Chondrocyte (in vitro differentiated cells): Measurements from ENCODE around the gene RBMX. TPM values are rescaled to one million over a fixed set of nuclear protein-coding genes. Genes with fewer than 3 reads are reported as not detected.

Experiments used
- DNase-seq: peaks from one replicate; pipeline ENCODE4 v3.0.0; 2021; ENCODE audit warnings: mixed read lengths, low spot score
- H3K27ac Mint-ChIP-seq: one replicate; pipeline ENCODE4 v1.8.0; 2021; ENCODE audit warnings: mild to moderate bottlenecking, moderate library complexity, mixed read lengths; ENCODE audit not compliant: unreplicated experiment
- H3K27me3 Mint-ChIP-seq: 2 replicates; pipeline ENCODE4 v1.8.0; 2021; ENCODE audit warnings: low read depth, mixed read lengths
- H3K36me3 Mint-ChIP-seq: 2 replicates; pipeline ENCODE4 v1.8.0; 2021; ENCODE audit warnings: low read depth, mixed read lengths
- H3K4me1 Mint-ChIP-seq: 2 replicates; pipeline ENCODE4 v1.8.0; 2021; ENCODE audit warnings: low read depth, mild to moderate bottlenecking, mixed read lengths
- H3K4me3 Mint-ChIP-seq: one replicate; pipeline ENCODE4 v1.8.0; 2021; ENCODE audit warnings: mild to moderate bottlenecking, moderate library complexity, mixed read lengths; ENCODE audit not compliant: unreplicated experiment
- H3K9me3 Mint-ChIP-seq: 2 replicates; pipeline ENCODE4 v1.8.0; 2021; ENCODE audit warnings: low read depth, mixed read lengths
- CTCF ChIP-seq: fragments of 200-600 bp; sonication (generic); IDR thresholded peaks from 2 replicates; pipeline ENCODE4 v1.5.0; 2021; ENCODE audit warnings: antibody characterized with exemption, mild to moderate bottlenecking, moderate library complexity
- total RNA-seq: library from RNA; stranded (reverse); gene quantifications from 3 replicates; pipeline ENCODE4 v1.2.1, GENCODE V29; 2021

The RBMX gene
- total RNA-seq, 1 donor from 2014 or later = 111 TPM

DNA sequence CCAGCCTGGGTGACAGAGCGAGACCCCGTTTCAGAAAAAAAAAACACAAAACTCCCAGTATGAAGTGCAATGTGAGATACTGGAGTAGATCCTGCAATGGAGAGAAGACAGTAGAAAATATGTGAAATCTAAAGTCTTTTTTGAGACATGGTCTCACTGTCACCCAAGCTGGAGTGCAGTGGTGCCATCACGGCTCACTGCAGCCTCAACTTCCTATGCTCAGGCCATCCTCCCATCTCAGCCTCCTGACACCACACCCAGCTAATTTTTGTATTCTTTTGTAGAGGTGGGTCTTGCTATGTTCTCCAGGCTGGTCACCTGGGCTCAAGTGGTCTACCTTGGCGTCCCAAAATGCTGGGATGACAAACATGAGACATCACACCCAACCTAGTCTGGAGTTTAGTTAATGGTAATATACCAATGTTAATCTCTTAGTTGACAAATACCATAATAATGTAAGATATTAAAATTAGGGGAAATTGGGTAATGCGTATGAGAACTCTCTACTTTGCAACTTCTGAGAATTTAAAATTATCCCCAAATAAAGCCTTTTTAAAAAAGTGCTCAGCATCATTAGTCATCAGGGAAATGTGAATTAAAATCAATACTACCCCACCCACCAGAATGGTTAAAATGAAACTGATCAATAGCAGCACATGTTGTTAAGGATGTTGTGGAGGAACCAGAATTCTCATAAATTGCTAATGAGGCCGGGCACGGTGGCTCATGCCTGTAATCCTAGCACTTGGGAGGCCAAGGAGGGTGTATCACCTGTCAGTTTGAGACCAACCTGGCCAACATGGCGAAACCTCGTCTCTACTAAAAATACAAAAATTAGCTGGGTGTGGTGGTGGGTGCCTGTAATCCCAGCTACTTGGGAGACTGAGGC lies 15.0 kb downstream of the RBMX start:
- no peak for DNase-seq
- H3K9me3 Mint-ChIP-seq = peaks cover 11% of the 10 kb centered on the region
- no peak for TF ChIP-seq CTCF
- no peak overlapping the region for H3K4me3 Mint-ChIP-seq
- no peaks in the 10 kb centered on the region for H3K4me1 Mint-ChIP-seq
- H3K27me3 Mint-ChIP-seq = no peaks in the 10 kb centered on the region
- no peak overlapping the region for H3K27ac Mint-ChIP-seq
- H3K36me3 Mint-ChIP-seq = peaks cover 17% of the 10 kb centered on the region

DNA sequence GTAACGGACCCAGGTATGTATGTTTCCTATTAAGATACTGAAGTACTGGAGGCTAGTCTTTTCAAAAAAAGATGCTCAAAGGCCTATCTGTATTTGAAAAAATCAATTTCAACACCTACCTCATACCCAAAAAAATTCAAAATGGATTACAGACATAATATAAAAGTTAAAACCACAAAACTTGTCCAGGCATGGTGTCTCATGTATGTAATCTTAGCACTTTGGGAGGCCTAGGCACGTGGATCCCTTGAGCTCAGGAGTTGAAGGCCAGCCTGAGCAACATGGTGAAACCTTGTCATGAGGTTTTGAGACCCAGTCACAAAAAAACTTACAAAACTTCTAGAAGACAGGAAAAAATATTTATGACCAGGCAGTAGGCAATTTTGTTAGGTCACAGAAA lies 16.7 kb downstream of the RBMX start:
- Mint-ChIP-seq H3K4me3 (no peak overlapping the region), H3K36me3 (peaks cover 14% of the 10 kb centered on the region), H3K27me3 (no peaks in the 10 kb centered on the region), H3K4me1 (no peaks in the 10 kb centered on the region), H3K9me3 (peaks cover 13% of the 10 kb centered on the region), H3K27ac (no peak overlapping the region)
- no peak for TF ChIP-seq CTCF
- DNase-seq = no peak

- no peak overlapping the region for H3K4me3 Mint-ChIP-seq
- peaks cover 16% of the 10 kb centered on the region for H3K36me3 Mint-ChIP-seq
- TF ChIP-seq CTCF = no peak
- H3K27me3 Mint-ChIP-seq = no peaks in the 10 kb centered on the region
- no peak for DNase-seq
- H3K4me1 Mint-ChIP-seq = no peaks in the 10 kb centered on the region
- no peak overlapping the region for H3K27ac Mint-ChIP-seq
- H3K9me3 Mint-ChIP-seq = peaks cover 20% of the 10 kb centered on the region
Measured at GRCh38 chrX:136862546-136862945, 18.0 kb downstream of the RBMX start.

GRCh38 chrX:136861877-136862276 lies 18.6 kb downstream of the RBMX start:
- H3K27me3 Mint-ChIP-seq = no peaks in the 10 kb centered on the region
- no peak overlapping the region for H3K4me3 Mint-ChIP-seq
- H3K9me3 Mint-ChIP-seq = peaks cover 20% of the 10 kb centered on the region
- TF ChIP-seq CTCF = no peak
- H3K27ac Mint-ChIP-seq = no peak overlapping the region
- H3K36me3 Mint-ChIP-seq = peaks cover 15% of the 10 kb centered on the region
- H3K4me1 Mint-ChIP-seq = no peaks in the 10 kb centered on the region
- DNase-seq = no peak

DNA sequence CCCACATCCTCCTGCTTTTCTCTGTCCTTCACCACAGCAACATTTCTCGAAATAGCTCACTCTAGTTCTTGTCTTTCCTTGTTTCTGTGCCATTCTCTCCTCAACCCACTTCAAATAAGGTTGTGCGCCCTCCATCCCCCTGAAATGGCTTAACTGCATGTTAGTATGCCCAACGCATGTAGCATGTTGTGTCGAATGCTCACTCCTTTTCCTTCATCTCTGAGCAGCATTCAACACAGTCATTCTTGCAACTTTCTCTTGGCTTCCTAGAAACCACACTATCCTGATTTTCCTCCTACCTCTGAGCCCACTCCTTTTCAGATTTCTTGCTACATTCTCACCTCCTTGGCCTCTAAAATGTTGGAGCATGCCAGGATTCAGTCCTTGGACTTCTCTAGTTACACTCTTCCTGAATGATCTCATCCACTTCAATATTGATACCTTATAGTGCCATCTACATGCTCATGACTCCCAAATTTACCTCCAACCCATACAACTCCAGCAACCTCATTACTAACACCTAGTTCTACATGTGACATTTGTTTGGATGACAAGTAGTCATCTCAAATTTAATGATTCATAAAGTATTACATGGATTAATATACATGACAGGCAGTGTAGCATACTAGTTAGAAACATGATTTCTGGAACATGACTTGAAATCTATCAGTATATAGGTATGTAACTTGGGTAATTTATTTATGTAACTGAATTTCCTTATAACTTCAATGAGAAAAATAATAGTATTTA lies 22.3 kb downstream of the RBMX start:
- no peak overlapping the region for H3K27ac Mint-ChIP-seq
- H3K9me3 Mint-ChIP-seq = peaks cover 21% of the 10 kb centered on the region
- H3K4me3 Mint-ChIP-seq = no peak overlapping the region
- no peaks in the 10 kb centered on the region for H3K4me1 Mint-ChIP-seq
- TF ChIP-seq CTCF = no peak
- H3K27me3 Mint-ChIP-seq = no peaks in the 10 kb centered on the region
- DNase-seq = no peak
- H3K36me3 Mint-ChIP-seq = peaks cover 13% of the 10 kb centered on the region
